Measurements from ENCODE around the gene ZNF398. TPM values are rescaled to one million over a fixed set of nuclear protein-coding genes. Genes with fewer than 3 reads are reported as not detected.

ZNF398 gene
- total and polyA plus RNA-seq, 2 of the 13 experiments (the other 11 are each of a cell fraction or from before 2014, with no cell fraction given), result 3.0 to 8.9 TPM

- CTCF ChIA-PET (ENCODE audit: low intra/inter-chr PET ratio, low total read pairs), result no interaction called here
- Histone ChIP-seq H3K9me3 (ENCODE audit: low read length) (no peaks in the 10 kb centered on the region), H3K4me1 (ENCODE audit: insufficient read depth, low read length) (peaks cover 23% of the 10 kb centered on the region), H4K20me1 (ENCODE audit: insufficient read depth, low read length) (no peaks in the 10 kb centered on the region), H3K27me3 (ENCODE audit: control insufficient read depth in 1 of 2, insufficient read depth in 2 of 2, low read length in 2 of 2) (no peaks in the 10 kb centered on the region), H3K4me2 (ENCODE audit: low read depth, low read length) (peak overlapping the region; percentile 95), H3K36me3 (replicated peaks in 1 of 2; ENCODE audit: control insufficient read depth in 1 of 2, insufficient read depth in 2 of 2, low read length in 2 of 2) (peaks cover 21 to 33% of the 10 kb centered on the region in 2 experiments), H3K4me3 (replicated peaks in 1 of 3; ENCODE audit: insufficient read depth in 1 of 3, low read depth in 2 of 3, low read length in 3 of 3) (peak overlapping the region; percentile 79 to 92 (median 90)), H2AFZ (ENCODE audit: low read length) (no peak overlapping the region), H3K9ac (ENCODE audit: insufficient read depth, low read depth, low read length) (peak overlapping the region; percentile 93), H3K79me2 (ENCODE audit: insufficient read depth, low read length) (peaks cover 35% of the 10 kb centered on the region), H3K27ac (ENCODE audit: extremely low read length, insufficient read depth, low read length) (peak overlapping the region; percentile 73)
- in situ Hi-C loops (cut with HindIII; ENCODE audit: extremely low pct_ligation_motif_present, low pct_unique_long_range_greater_than_20kb) (no loop called here), intact Hi-C loops (cut with micrococcal nuclease; ENCODE audit: unreplicated experiment) (loop anchor here (5.0 kb wide), 1 partner anchor 41 kb away; the partner anchor contains the start of gene ZNF212)
- BruUV-seq (replicated peaks), result TSS peak; percentile 40
- ATAC-seq (peak; percentile 40), DNase-seq (ENCODE audit: low spot score) (peak; percentile 27), FAIRE-seq (peak; percentile 48)
- POLR2A ChIA-PET, result no interaction called here
- 0% methylated on average over 1 of the region's 7 CpGs for WGBS (ENCODE audit: low lambda C conversion rate)
- TF ChIP-seq RBM22 (optimal IDR thresholded peaks at IDR 0.05; ENCODE audit: low read length) (no peak), THAP9 (CRISPR knock-in tag; IDR thresholded peaks at IDR 0.05; ENCODE audit: borderline replicate concordance) (no peak), PAWR (CRISPR knock-in tag; IDR thresholded peaks at IDR 0.05; ENCODE audit: borderline replicate concordance) (no peak), ZUFSP (CRISPR knock-in tag; IDR thresholded peaks at IDR 0.05; ENCODE audit: borderline replicate concordance) (no peak), ZNF749 (CRISPR knock-in tag; IDR thresholded peaks at IDR 0.05; ENCODE audit: borderline replicate concordance) (no peak), CAMTA2 (CRISPR knock-in tag; IDR thresholded peaks at IDR 0.05; ENCODE audit: borderline replicate concordance) (no peak), RARG (CRISPR knock-in tag; IDR thresholded peaks at IDR 0.05; ENCODE audit: low read depth) (no peak), ZNF501 (CRISPR knock-in tag; IDR thresholded peaks at IDR 0.05) (peak; percentile 11; the same call in 1 of the 2 replicates), SPEN (CRISPR knock-in tag; IDR thresholded peaks at IDR 0.05; ENCODE audit: low read depth) (peak; percentile 31; the same call in 1 of the 2 replicates), ZC3H4 (CRISPR knock-in tag; IDR thresholded peaks at IDR 0.05; ENCODE audit: borderline replicate concordance) (no peak), ZNF276 (CRISPR knock-in tag; IDR thresholded peaks at IDR 0.05; ENCODE audit: low read depth) (no peak), TBX2 (CRISPR knock-in tag; IDR thresholded peaks at IDR 0.05; ENCODE audit: borderline replicate concordance) (peak; percentile 58; the same call in 1 of the 2 replicates), PHB2 (IDR thresholded peaks at IDR 0.05; ENCODE audit: partially characterized antibody) (no peak), JUND (CRISPR knock-in tag; IDR thresholded peaks at IDR 0.05) (no peak), ZNF574 (CRISPR knock-in tag; IDR thresholded peaks at IDR 0.05) (0 out of 2 replicates have a peak, but pooled peaks have one; percentile 27)
Observed at GRCh38 chr7:149196705-149197171, 49.5 kb downstream of the ZNF398 start.
